Measurements from ENCODE around the gene RABGEF1.

Gene RABGEF1

DNA sequence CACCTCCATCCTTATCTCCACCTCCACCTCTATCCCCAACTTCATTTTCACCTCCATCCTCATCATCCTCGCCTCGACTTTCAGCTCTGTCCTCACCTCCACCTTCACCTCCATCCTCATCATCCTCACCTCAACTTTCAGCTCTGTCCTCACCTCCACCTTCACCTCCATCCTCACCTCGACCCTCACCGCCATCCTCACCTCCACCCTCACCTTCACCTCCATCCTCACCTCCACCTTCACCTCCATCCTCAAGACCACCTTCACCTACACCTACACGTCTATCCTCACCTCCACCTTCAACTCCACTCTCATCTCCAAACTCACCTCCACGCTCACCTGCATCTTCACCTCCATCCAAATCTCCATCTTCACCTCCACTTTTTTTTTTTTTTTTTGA is 12.0 kb upstream of the RABGEF1 start:
- no peak overlapping the region for H3K27ac ChIP-seq
- no peak for TF ChIP-seq ZFX (IDR thresholded peaks at IDR 0.05)
- TF ChIP-seq, protein P1, sequence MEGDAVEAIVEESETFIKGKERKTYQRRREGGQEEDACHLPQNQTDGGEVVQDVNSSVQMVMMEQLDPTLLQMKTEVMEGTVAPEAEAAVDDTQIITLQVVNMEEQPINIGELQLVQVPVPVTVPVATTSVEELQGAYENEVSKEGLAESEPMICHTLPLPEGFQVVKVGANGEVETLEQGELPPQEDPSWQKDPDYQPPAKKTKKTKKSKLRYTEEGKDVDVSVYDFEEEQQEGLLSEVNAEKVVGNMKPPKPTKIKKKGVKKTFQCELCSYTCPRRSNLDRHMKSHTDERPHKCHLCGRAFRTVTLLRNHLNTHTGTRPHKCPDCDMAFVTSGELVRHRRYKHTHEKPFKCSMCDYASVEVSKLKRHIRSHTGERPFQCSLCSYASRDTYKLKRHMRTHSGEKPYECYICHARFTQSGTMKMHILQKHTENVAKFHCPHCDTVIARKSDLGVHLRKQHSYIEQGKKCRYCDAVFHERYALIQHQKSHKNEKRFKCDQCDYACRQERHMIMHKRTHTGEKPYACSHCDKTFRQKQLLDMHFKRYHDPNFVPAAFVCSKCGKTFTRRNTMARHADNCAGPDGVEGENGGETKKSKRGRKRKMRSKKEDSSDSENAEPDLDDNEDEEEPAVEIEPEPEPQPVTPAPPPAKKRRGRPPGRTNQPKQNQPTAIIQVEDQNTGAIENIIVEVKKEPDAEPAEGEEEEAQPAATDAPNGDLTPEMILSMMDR (conservative IDR thresholded peaks at IDR 0.05), result no peak

- TF ChIP-seq, protein P1 (conservative IDR thresholded peaks at IDR 0.05), result no peak
- no peak for TF ChIP-seq ZFX (IDR thresholded peaks at IDR 0.05)
- no peak overlapping the region for H3K27ac ChIP-seq
Measured at GRCh38 chr7:66729274-66729673, 11.3 kb upstream of the RABGEF1 start.

GRCh38 chr7:66731986-66732385 is 8.5 kb upstream of the RABGEF1 start:
- TF ChIP-seq, protein P1 (conservative IDR thresholded peaks at IDR 0.05), result no peak
- no peak for TF ChIP-seq ZFX (IDR thresholded peaks at IDR 0.05)
- H3K27ac ChIP-seq, result no peak overlapping the region

GRCh38 chr7:66732439-66732838 is 8.1 kb upstream of the RABGEF1 start:
- no peak for TF ChIP-seq ZFX (IDR thresholded peaks at IDR 0.05)
- TF ChIP-seq, protein P1 (conservative IDR thresholded peaks at IDR 0.05), result no peak
- no peak overlapping the region for H3K27ac ChIP-seq

DNA sequence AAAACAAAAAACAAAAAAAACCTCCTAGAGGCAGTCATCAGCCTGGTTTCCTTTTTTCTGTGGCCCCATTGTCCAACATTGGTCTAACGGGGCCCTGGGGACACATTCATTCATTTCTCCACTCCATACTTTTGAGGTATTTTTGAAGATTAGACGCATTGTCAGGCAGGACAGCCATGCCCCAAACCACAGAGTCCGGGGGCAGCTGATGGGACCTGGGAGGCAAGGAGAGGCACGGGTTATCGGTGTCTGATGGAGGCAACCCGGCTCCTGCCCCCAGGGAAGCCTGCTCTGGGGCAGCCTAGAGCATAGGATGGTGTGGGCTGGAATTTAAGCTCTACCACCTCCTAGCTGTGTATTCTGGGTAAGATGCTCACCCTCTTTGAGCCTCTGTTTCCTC is 6.5 kb upstream of the RABGEF1 start:
- no peak for TF ChIP-seq ZFX (IDR thresholded peaks at IDR 0.05)
- TF ChIP-seq, protein P1 (conservative IDR thresholded peaks at IDR 0.05), result no peak
- H3K27ac ChIP-seq, result no peak overlapping the region

DNA sequence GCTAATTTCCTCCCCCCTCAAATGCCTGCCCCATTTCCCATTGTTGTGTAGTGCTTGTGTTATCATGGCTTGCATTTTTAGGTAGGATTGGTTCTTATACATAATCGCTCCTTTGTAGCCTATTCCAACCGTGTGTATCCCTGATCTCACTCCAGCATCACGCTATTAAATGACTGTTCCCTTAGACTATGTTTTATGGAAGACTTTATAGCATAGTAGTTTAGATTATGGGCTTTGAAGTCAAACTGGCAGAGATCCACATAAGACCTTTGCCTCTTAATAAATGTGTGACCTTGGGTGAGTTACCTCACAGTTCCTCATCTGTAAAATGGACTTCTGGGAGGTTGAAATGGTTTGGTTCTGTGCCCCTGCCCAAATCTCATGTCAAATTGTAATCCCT is 5.4 kb upstream of the RABGEF1 start:
- TF ChIP-seq ZFX (IDR thresholded peaks at IDR 0.05), result no peak
- TF ChIP-seq, protein P1 (conservative IDR thresholded peaks at IDR 0.05), result no peak

GRCh38 chr7:66735850-66736249 is 4.7 kb upstream of the RABGEF1 start:
- TF ChIP-seq, protein P1 (conservative IDR thresholded peaks at IDR 0.05), result no peak
- TF ChIP-seq ZFX (IDR thresholded peaks at IDR 0.05), result no peak

More for the DNA sequence above, 5.4 kb upstream of the RABGEF1 start:
- H3K27ac ChIP-seq, result no peak overlapping the region

More at GRCh38 chr7:66735850-66736249, 4.7 kb upstream of the RABGEF1 start:
- H3K27ac ChIP-seq, result no peak overlapping the region
